Activated naive CD4-positive, alpha-beta T cell treated with anti-CD3 and anti-CD28 coated beads, Interleukin-2, amount 50 U/mL, for 72 hours (primary cell): ENCODE results near the gene SAFB. TPM values are rescaled to one million over a fixed set of nuclear protein-coding genes. Genes with fewer than 3 reads are reported as not detected.
"Not testable (repeated sequence)": the region's sequence is repeated elsewhere in the genome, so short reads cannot be mapped to it uniquely, and the experiment has no call there.

Experiments used
- ATAC-seq, 2 donors: fragments of 150-1000 bp; cut with Tn5 transposase; 2 replicates each; pipeline ENCODE4 v1.10.0; 2021; ENCODE audit warnings: mild to moderate bottlenecking in 2 of 2, moderate library complexity in 2 of 2
- DNase-seq, 2 donors: peaks; one replicate each; pipeline ENCODE4 v3.0.0; 2021 to 2022; ENCODE audit warnings: low spot score in 2 of 2
- H3K27ac Mint-ChIP-seq, 2 donors: one replicate each; pipeline ENCODE4 v1.8.0; 2022; ENCODE audit warnings: mild to moderate bottlenecking in 2 of 2, mixed read lengths in 2 of 2
- H3K36me3 Mint-ChIP-seq, 2 donors: one replicate each; pipeline ENCODE4 v1.8.0; 2022; ENCODE audit warnings: mixed read lengths in 2 of 2
- H3K9me3 Mint-ChIP-seq, 2 donors: one replicate each; pipeline ENCODE4 v1.8.0; 2022; ENCODE audit warnings: mixed read lengths in 2 of 2
- total RNA-seq, 2 donors: library from RNA; stranded (reverse); gene quantifications; one replicate each; pipeline ENCODE4 v1.2.3, GENCODE V29; 2022

The SAFB gene
- total RNA-seq, 2 donors from 2014 or later = 127 to 154 TPM

GRCh38 chr19:5681391-5682106, 58.7 kb downstream of the SAFB start:
- DNase-seq (no peak), ATAC-seq (no peak)
- Mint-ChIP-seq H3K27ac (peak overlapping the region in 1 of 2 donors; percentile 7), H3K36me3 (peaks cover 14 to 18% of the 10 kb centered on the region in 2 donors), H3K9me3 (no peaks in the 10 kb centered on the region)

- Mint-ChIP-seq H3K27ac (peak overlapping the region in 1 of 2 donors; percentile 44), H3K9me3 (no peaks in the 10 kb centered on the region), H3K36me3 (peaks cover 14 to 18% of the 10 kb centered on the region in 2 donors)
- DNase-seq (no peak), ATAC-seq (no peak)
Measured at GRCh38 chr19:5682107-5682482, 59.2 kb downstream of the SAFB start.

- H3K27ac Mint-ChIP-seq = no peak overlapping the region
- DNase-seq = no peak
- no peaks in the 10 kb centered on the region for H3K9me3 Mint-ChIP-seq
- H3K36me3 Mint-ChIP-seq = peaks cover 14 to 18% of the 10 kb centered on the region in 2 donors
- ATAC-seq = no peak
Measured at GRCh38 chr19:5683177-5683886, 60.4 kb downstream of the SAFB start.

GRCh38 chr19:5684694-5685430, 62.0 kb downstream of the SAFB start:
- Mint-ChIP-seq H3K9me3 (no peaks in the 10 kb centered on the region), H3K27ac (no peak overlapping the region), H3K36me3 (peaks cover 5 to 10% of the 10 kb centered on the region in 2 donors)
- DNase-seq (no peak), ATAC-seq (no peak)

GRCh38 chr19:5686326-5686646, 63.4 kb downstream of the SAFB start:
- H3K9me3 Mint-ChIP-seq = no peaks in the 10 kb centered on the region
- H3K27ac Mint-ChIP-seq = peak overlapping the region; percentile 77 to 94
- no peak for ATAC-seq
- DNase-seq = peak in 1 of 2 donors; percentile 73
- peaks cover 11 to 15% of the 10 kb centered on the region in 2 donors for H3K36me3 Mint-ChIP-seq

- peak; percentile 97 to 100 for DNase-seq
- peaks cover 11 to 19% of the 10 kb centered on the region in 2 donors for H3K36me3 Mint-ChIP-seq
- peak overlapping the region; percentile 77 to 94 for H3K27ac Mint-ChIP-seq
- no peaks in the 10 kb centered on the region for H3K9me3 Mint-ChIP-seq
- peak; percentile 58 to 74 for ATAC-seq
Measured at GRCh38 chr19:5686647-5687359, 63.9 kb downstream of the SAFB start.

- ATAC-seq (no peak), DNase-seq (no peak)
- peaks cover 19 to 27% of the 10 kb centered on the region in 2 donors for H3K36me3 Mint-ChIP-seq
- no peaks in the 10 kb centered on the region for H3K9me3 Mint-ChIP-seq
- peak overlapping the region in 1 of 2 donors; percentile 31 for H3K27ac Mint-ChIP-seq
Measured at GRCh38 chr19:5687360-5688198, 64.7 kb downstream of the SAFB start.

- Mint-ChIP-seq H3K36me3 (peaks cover 19 to 27% of the 10 kb centered on the region in 2 donors), H3K27ac (peak overlapping the region in 1 of 2 donors; percentile 31)
- DNase-seq, H3K9me3 Mint-ChIP-seq, ATAC-seq: not testable (repeated sequence)
Measured at GRCh38 chr19:5688262-5688881, 65.5 kb downstream of the SAFB start.

GRCh38 chr19:5690125-5690954, 67.5 kb downstream of the SAFB start, which contains the start of gene RPL36:
Gene RPL36, plus strand, starts transcription at chr19:5690295. Its CDS starts 213 bp downstream, at chr19:5690508.
- Mint-ChIP-seq H3K27ac (peak within 1 kb of the TSS; percentile 99), H3K9me3 (no peaks in the 10 kb centered on the region), H3K36me3 (peaks cover 19 to 27% of the 10 kb centered on the region in 2 donors)
- peak; percentile 50 to 57 for ATAC-seq
- peak; percentile 99 to 100 for DNase-seq

GRCh38 chr19:5690955-5691821, 68.3 kb downstream of the SAFB start:
- ATAC-seq (peak in 1 of 2 donors; percentile 4), DNase-seq (peak in 1 of 2 donors; percentile 61)
- H3K9me3 Mint-ChIP-seq = no peaks in the 10 kb centered on the region
- peaks cover 19 to 27% of the 10 kb centered on the region in 2 donors for H3K36me3 Mint-ChIP-seq
- H3K27ac Mint-ChIP-seq = peak overlapping the region; percentile 99

- peak in 1 of 2 donors; percentile 48 for DNase-seq
- H3K9me3 Mint-ChIP-seq = no peaks in the 10 kb centered on the region
- H3K27ac Mint-ChIP-seq = peak overlapping the region; percentile 96 to 99
- peaks cover 19 to 27% of the 10 kb centered on the region in 2 donors for H3K36me3 Mint-ChIP-seq
- no peak for ATAC-seq
Measured at GRCh38 chr19:5691822-5692722, 69.2 kb downstream of the SAFB start.

- Mint-ChIP-seq H3K36me3 (peaks cover 19 to 27% of the 10 kb centered on the region in 2 donors), H3K9me3 (no peaks in the 10 kb centered on the region), H3K27ac (peak overlapping the region; percentile 96 to 99)
- DNase-seq (peak in 1 of 2 donors; percentile 19), ATAC-seq (no peak)
Measured at GRCh38 chr19:5692723-5693194, 69.9 kb downstream of the SAFB start.
